ENCODE results near the gene NELFE.
A peak's percentile ranks its signal among the peaks of the same experiment; 100 is the strongest.
"Not testable (repeated sequence)": the region's sequence is repeated elsewhere in the genome, so short reads cannot be mapped to it uniquely, and the experiment has no call there.

Gene NELFE

GRCh38 chr6:31980195-31980876, 21.6 kb upstream of the NELFE start:
- DNase-seq (ENCODE audit: low spot score in 2 of 2); ATAC-seq; H3K36me3 Mint-ChIP-seq; H3K4me1 Mint-ChIP-seq; H3K9me3 Mint-ChIP-seq; H3K4me3 Mint-ChIP-seq; H3K27ac Mint-ChIP-seq: not testable (repeated sequence)

DNA sequence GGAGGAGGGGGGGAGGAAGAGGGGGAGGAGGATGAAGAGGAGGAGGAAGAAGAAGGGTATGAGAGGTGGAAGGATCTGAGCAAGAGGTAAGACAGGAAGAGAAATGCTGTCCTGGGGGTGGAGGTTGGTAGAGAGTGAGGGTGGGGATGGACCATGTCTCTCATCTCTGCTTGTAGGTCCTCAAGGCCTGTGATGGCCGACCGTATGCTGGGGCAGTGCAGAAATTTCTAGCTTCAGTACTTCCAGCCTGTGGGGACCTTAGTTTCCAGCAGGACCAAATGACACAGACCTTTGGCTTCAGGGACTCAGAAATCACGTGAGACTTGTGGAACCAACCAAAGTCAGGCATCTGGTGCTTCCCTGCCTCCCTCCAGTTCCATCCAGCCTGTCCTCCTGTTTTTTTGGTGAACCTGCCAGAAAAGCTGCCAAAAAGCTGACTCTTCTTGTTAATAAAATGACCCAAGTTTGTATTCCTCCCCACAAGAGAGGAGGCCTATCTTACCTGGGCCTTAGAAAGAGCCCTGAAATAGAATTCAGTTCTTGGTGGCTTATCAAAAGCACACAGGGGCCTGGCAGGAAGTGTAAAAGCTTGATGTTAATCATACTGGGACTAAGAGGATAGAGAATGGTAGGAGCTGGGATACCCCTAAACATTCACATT, 20.6 kb upstream of the NELFE start:
- peaks cover 6% of the 10 kb centered on the region for H3K4me1 Mint-ChIP-seq
- DNase-seq (ENCODE audit: low spot score in 2 of 2) (no peak), ATAC-seq (no peak)
- no peaks in the 10 kb centered on the region for H3K9me3 Mint-ChIP-seq
- H3K27ac Mint-ChIP-seq = peak overlapping the region; percentile 83
- H3K4me3 Mint-ChIP-seq = no peak overlapping the region
- peaks cover 3% of the 10 kb centered on the region for H3K36me3 Mint-ChIP-seq

- H3K36me3 Mint-ChIP-seq = peaks cover 8% of the 10 kb centered on the region
- H3K4me3 Mint-ChIP-seq = no peak overlapping the region
- ATAC-seq = no peak
Measured at GRCh38 chr6:31978831-31979230, 20.1 kb upstream of the NELFE start.

GRCh38 chr6:31977816-31978431, 19.2 kb upstream of the NELFE start:
- H3K9me3 Mint-ChIP-seq = no peaks in the 10 kb centered on the region
- H3K27ac Mint-ChIP-seq = no peak overlapping the region
- H3K36me3 Mint-ChIP-seq = peaks cover 11% of the 10 kb centered on the region
- DNase-seq (ENCODE audit: low spot score in 2 of 2) = no peak
- H3K4me3 Mint-ChIP-seq = no peak overlapping the region
- peaks cover 21% of the 10 kb centered on the region for H3K4me1 Mint-ChIP-seq
- ATAC-seq = no peak

More at GRCh38 chr6:31978831-31979230, 20.1 kb upstream of the NELFE start:
- no peak for DNase-seq (ENCODE audit: low spot score in 2 of 2)
- Mint-ChIP-seq H3K27ac (peak overlapping the region; percentile 83), H3K4me1 (peaks cover 12% of the 10 kb centered on the region), H3K9me3 (no peaks in the 10 kb centered on the region)

DNA sequence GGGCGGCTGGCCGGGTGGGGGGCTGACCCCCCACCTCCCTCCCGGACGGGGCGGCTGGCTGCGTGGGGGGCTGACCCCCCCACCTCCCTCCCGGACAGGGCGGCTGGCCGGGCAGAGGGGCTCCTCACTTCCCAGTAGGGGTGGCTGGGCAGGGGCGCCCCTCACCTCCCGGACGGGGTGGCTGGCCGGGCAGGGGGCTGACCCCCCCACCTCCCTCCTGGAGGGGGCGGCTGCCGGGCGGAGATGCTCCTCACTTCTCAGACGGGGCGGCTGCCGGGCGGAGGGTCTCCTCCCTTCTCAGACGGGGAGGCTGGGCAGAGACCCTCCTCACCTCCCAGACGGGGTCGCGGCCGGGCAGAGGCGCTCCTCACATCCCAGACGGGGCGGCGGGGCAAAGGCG, 17.3 kb upstream of the NELFE start:
- H3K4me3 Mint-ChIP-seq; ATAC-seq; DNase-seq (ENCODE audit: low spot score in 2 of 2); H3K27ac Mint-ChIP-seq; H3K9me3 Mint-ChIP-seq: not testable (repeated sequence)
- Mint-ChIP-seq H3K4me1 (peaks cover 34% of the 10 kb centered on the region), H3K36me3 (peaks cover 29% of the 10 kb centered on the region)

GRCh38 chr6:31972709-31973350, 14.1 kb upstream of the NELFE start:
- Mint-ChIP-seq H3K36me3 (peaks cover 62% of the 10 kb centered on the region), H3K4me1 (peaks cover 46% of the 10 kb centered on the region), H3K9me3 (no peaks in the 10 kb centered on the region), H3K27ac (peak overlapping the region; percentile 99), H3K4me3 (peak overlapping the region; percentile 85)
- DNase-seq (ENCODE audit: low spot score in 2 of 2) = no peak
- peak; percentile 3 for ATAC-seq

- Mint-ChIP-seq H3K4me1 (peaks cover 52% of the 10 kb centered on the region), H3K36me3 (peaks cover 68% of the 10 kb centered on the region), H3K9me3 (no peaks in the 10 kb centered on the region), H3K27ac (peak within 1 kb of the TSS; percentile 99), H3K4me3 (peak within 1 kb of the TSS; percentile 85)
- ATAC-seq (peak; percentile 94), DNase-seq (ENCODE audit: low spot score in 2 of 2) (peak; percentile 98 to 100)
Measured at GRCh38 chr6:31971993-31972708, 13.4 kb upstream of the NELFE start, which contains the start of gene DXO. TSS of gene DXO (minus strand) at chr6:31972138. CDS start at chr6:31971675, 463 bp downstream.

GRCh38 chr6:31971279-31971992, 12.7 kb upstream of the NELFE start:
- no peak for ATAC-seq

DNA sequence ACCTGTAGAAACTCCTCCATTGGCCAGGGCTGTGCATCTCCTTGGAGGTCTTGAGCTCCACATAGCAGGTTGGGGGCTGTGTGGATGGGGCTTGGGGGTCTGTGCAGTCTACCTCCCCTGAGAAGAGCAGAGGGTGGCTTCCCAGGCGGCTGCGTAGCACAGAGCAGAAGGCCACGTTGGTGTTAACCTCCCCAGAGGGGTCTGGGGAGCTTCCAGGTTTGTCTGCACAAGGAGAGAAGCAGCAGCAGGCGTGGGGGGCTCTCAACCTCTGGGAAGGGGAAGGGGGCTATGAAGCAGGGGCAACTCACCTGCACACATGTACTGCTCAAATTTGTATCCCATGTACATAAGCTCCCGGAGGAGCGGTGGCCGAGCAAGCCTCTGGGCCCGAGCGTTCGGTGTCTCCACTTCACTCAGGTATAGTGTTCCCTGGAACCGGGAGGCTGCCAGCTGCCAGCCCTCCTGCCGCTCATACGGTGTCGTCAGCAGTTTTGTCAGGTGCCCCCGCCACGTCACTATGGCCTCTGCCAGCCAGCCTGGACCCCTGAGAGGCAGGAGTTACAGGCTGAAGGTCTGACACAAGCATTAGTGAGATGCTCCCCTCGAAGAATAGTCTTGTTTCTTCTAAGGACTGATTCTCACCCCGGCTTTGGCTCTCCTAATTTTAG, 12.0 kb upstream of the NELFE start:
- peaks cover 83% of the 10 kb centered on the region for H3K36me3 Mint-ChIP-seq
- peaks cover 65% of the 10 kb centered on the region for H3K4me1 Mint-ChIP-seq
- ATAC-seq = no peak
- DNase-seq (ENCODE audit: low spot score in 2 of 2) = no peak
- peak overlapping the region; percentile 85 for H3K4me3 Mint-ChIP-seq
- H3K27ac Mint-ChIP-seq = peak overlapping the region; percentile 99
- no peaks in the 10 kb centered on the region for H3K9me3 Mint-ChIP-seq

More at GRCh38 chr6:31971279-31971992, 12.7 kb upstream of the NELFE start:
- DNase-seq (ENCODE audit: low spot score in 2 of 2) = peak in 1 of 2 donors; percentile 68
- Mint-ChIP-seq H3K9me3 (no peaks in the 10 kb centered on the region), H3K4me1 (peaks cover 60% of the 10 kb centered on the region), H3K27ac (peak overlapping the region; percentile 99), H3K4me3 (peak overlapping the region; percentile 85), H3K36me3 (peaks cover 76% of the 10 kb centered on the region)

- ATAC-seq (no peak), DNase-seq (ENCODE audit: low spot score in 2 of 2) (no peak)
- Mint-ChIP-seq H3K9me3 (no peaks in the 10 kb centered on the region), H3K4me1 (peaks cover 65% of the 10 kb centered on the region), H3K4me3 (peak overlapping the region; percentile 85), H3K27ac (peak overlapping the region; percentile 99), H3K36me3 (peaks cover 90% of the 10 kb centered on the region)
Measured at GRCh38 chr6:31969712-31970603, 11.2 kb upstream of the NELFE start.

DNA sequence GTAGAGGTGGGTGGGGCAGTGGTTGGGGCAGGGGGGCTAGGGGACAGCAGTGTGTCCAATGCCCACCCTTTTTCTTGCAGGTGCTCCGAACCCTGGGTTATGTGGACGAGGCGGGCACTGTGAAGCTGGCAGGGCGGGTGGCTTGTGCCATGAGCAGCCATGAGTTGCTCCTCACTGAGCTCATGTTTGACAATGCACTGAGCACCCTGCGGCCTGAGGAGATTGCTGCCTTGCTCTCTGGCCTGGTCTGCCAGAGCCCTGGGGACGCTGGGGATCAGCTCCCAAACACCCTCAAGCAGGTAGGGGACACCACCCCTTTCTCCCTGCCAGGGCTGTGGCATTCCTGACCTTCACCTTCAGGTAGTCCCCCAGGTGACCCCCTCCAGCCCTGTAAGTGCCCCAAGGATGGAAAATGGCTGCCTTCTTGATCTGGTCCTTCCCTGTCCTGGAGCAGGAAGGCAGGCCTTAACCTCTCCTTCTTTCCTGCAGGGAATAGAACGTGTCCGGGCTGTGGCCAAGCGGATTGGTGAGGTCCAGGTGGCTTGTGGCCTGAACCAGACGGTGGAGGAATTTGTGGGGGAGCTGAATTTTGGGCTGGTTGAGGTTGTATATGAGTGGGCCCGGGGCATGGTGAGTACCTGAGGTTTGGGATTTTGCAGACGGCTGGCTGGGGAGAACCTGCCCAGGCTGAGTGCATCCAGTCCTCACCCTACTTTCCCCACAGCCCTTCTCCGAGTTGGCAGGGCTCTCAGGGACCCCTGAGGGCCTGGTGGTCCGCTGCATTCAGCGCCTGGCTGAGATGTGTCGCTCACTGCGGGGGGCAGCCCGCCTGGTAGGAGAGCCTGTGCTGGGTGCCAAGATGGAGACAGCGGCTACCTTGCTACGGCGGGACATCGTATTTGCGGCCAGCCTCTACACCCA, 10.3 kb upstream of the NELFE start:
- no peaks in the 10 kb centered on the region for H3K9me3 Mint-ChIP-seq
- H3K36me3 Mint-ChIP-seq = peaks cover 93% of the 10 kb centered on the region
- peaks cover 61% of the 10 kb centered on the region for H3K4me1 Mint-ChIP-seq
- peak overlapping the region; percentile 99 for H3K27ac Mint-ChIP-seq
- DNase-seq (ENCODE audit: low spot score in 2 of 2) (no peak), ATAC-seq (no peak)
- peak overlapping the region; percentile 85 for H3K4me3 Mint-ChIP-seq

DNA sequence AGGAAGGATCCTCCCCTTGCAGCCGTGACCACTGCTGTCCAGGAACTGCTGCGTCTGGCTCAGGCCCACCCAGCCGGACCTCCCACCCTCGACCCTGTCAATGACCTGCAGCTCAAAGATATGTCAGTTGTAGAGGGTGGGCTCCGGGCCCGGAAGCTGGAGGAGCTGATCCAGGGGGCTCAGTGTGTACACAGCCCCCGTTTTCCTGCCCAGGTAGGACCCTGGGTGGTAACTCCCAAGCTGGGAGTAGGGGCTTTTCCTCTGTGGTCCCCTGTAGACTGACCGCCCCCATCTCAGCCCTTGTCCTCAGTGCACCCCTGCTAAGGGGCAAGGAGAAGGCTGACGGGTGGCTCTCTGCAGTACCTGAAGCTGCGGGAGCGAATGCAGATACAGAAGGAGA, 9.6 kb upstream of the NELFE start:
- H3K4me1 Mint-ChIP-seq = peaks cover 54% of the 10 kb centered on the region
- DNase-seq (ENCODE audit: low spot score in 2 of 2) (no peak), ATAC-seq (no peak)
- H3K4me3 Mint-ChIP-seq = no peak overlapping the region
- no peaks in the 10 kb centered on the region for H3K9me3 Mint-ChIP-seq
- peaks cover 98% of the 10 kb centered on the region for H3K36me3 Mint-ChIP-seq
- peak overlapping the region; percentile 78 for H3K27ac Mint-ChIP-seq
